ENCODE measurements around the gene ATN1.
A peak's percentile ranks its signal among the peaks of the same experiment; 100 is the strongest.

The ATN1 gene

GRCh38 chr12:6928022-6928702 lies 403 bp downstream of the ATN1 start:
- DNase-seq, result no peak

- DNase-seq, result no peak
Measured at GRCh38 chr12:6928703-6929407, 1.1 kb downstream of the ATN1 start.

- DNase-seq, result no peak
Measured at GRCh38 chr12:6929466-6930452, 2.0 kb downstream of the ATN1 start.

GRCh38 chr12:6932766-6933165 lies 5.0 kb downstream of the ATN1 start:
- DNase-seq, result no peak

- DNase-seq, result no peak
Measured at GRCh38 chr12:6934110-6934509, 6.4 kb downstream of the ATN1 start.

GRCh38 chr12:6935371-6936193 lies 7.8 kb downstream of the ATN1 start:
- DNase-seq, result no peak

GRCh38 chr12:6936194-6936635 lies 8.5 kb downstream of the ATN1 start:
- DNase-seq, result no peak

- DNase-seq, result peak; percentile 62
Measured at GRCh38 chr12:6936636-6937480, 9.1 kb downstream of the ATN1 start.

GRCh38 chr12:6937481-6938352 lies 10.0 kb downstream of the ATN1 start:
- DNase-seq, result peak; percentile 88

GRCh38 chr12:6938353-6939190 lies 10.8 kb downstream of the ATN1 start:
- no peak for DNase-seq

GRCh38 chr12:6939191-6939540 lies 11.4 kb downstream of the ATN1 start:
- no peak for DNase-seq

- no peak for DNase-seq
Measured at GRCh38 chr12:6941267-6941666, 13.5 kb downstream of the ATN1 start.

- no peak for DNase-seq
Measured at GRCh38 chr12:6941782-6942181, 14.0 kb downstream of the ATN1 start.

GRCh38 chr12:6942331-6942665 lies 14.5 kb downstream of the ATN1 start:
- DNase-seq, result no peak

- DNase-seq, result peak; percentile 75
Measured at GRCh38 chr12:6943389-6943721, 15.6 kb downstream of the ATN1 start.

- peak; percentile 60 for DNase-seq
Measured at GRCh38 chr12:6943722-6944380, 16.1 kb downstream of the ATN1 start, which contains the start of the genes C12orf57 and RNU7-1. Gene C12orf57, plus strand, starts transcription at chr12:6944022. Its CDS starts 100 bp downstream, at chr12:6944122. Gene RNU7-1, plus strand, starts transcription at chr12:6943816.

- DNase-seq, result peak; percentile 83
Measured at GRCh38 chr12:6944381-6945186, 16.8 kb downstream of the ATN1 start.

- DNase-seq, result no peak
Measured at GRCh38 chr12:6945613-6946012, 17.9 kb downstream of the ATN1 start.
